GM18909 (cell line): ENCODE measurements around the gene SDHAF1.
"Not testable (repeated sequence)": the region's sequence is repeated elsewhere in the genome, so short reads cannot be mapped to it uniquely, and the experiment has no call there.

Experiments used
- ATAC-seq: cut with Tn5 transposase; IDR thresholded peaks from one replicate; pipeline ENCODE4 v1.9.1; 2021; ENCODE audit warnings: mild to moderate bottlenecking; ENCODE audit not compliant: unreplicated experiment, poor library complexity

SDHAF1 gene

DNA sequence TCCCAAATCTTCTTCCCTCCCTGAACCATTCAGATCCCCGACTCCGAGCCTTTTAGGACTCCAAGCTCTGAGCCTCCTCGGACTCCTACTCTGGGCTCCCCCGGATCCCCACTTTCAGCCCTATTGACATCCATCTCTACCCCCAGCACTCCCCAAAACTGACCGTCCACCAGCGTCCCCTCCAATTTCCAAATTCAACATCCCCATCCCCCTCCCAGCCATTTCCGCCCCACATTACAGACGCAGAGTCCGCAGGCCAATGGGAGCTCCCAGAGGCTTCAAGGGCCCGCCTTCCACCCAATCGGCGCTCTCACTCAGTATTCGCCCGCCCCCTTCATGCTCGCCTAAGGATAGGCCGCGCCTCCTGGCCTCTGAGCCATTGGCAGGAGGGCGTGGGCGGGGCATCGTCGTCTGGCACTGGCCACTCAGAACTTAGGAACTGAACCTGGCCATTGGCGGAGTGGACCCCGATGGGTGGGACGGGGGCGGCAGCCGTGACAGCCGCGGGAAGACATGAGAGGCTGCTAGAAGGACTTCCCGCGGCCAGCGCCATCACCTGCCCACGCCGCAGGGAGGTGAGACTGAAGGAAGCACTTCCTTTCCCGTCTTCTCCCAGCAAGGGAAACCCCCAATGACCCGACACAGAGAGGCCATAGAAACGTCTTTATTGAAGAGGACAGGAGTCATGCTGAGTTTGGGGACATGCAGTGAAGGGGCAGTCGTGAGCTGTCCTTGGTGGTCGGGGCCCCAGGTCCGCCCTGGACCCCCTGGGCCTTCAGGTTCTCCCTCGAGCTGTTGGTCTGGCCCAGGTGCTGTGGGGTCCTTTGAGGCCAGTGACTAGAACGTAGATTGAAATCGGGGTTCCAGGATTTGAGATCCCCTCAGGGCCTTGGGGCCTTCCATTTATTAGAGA lies 19.3 kb downstream of the SDHAF1 start, which contains the start of gene ALKBH6:
ALKBH6 (minus strand) TSS at position 202 of the 913 bp plus-strand sequence. CDS start 816 bp downstream, outside the sequence.
- peak; percentile 97 for ATAC-seq

DNA sequence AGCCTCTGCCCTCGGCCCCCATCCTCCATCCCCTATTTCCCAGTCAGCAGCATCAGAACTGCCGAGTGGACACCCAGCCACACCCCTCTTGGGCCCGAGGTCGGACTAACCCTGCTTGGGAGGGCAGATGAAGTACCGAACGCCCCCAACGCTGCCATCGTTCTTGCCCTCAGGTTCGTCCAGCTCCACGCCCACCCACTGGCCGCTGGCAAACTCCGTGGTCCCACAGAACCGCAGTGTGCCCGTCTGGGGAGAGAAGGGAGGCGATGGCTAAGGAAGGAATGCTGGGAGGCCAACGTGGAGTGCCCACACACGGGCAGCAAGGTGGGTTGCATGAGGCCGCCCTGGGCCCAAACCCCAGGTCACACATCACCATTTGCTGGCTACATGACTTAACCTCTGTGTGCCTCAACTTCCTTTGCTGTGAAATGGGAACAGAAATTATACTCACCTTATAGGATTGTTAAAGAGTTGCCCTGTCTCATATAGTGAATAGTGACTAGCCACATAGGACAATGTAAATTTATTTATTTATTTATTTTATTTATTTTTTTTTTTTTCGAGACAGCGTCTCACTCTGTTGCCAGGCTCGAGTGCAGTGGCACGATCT lies 24.2 kb downstream of the SDHAF1 start:
- no peak for ATAC-seq

GRCh38 chr19:36023432-36023831 lies 28.4 kb downstream of the SDHAF1 start:
- ATAC-seq, result no peak

DNA sequence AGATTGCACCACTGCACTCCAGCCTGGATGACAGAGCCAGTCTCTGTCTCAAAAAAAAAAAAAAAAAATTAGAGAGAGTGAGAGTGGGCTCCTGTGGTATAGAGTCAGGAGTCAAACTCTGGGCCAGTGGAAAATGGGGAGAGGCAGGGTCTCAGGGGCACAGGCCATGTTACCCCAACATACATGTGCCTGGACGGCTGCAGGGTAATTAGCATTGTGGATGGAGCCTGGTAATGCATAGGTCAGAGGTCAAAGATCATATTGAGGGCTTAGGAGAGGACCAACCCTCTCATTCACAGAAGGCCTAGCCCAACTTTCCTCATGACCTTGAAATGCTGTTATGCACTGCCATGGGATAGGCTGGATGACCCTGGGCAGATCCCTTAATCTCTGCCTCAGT lies 30.6 kb downstream of the SDHAF1 start:
- no peak for ATAC-seq

DNA sequence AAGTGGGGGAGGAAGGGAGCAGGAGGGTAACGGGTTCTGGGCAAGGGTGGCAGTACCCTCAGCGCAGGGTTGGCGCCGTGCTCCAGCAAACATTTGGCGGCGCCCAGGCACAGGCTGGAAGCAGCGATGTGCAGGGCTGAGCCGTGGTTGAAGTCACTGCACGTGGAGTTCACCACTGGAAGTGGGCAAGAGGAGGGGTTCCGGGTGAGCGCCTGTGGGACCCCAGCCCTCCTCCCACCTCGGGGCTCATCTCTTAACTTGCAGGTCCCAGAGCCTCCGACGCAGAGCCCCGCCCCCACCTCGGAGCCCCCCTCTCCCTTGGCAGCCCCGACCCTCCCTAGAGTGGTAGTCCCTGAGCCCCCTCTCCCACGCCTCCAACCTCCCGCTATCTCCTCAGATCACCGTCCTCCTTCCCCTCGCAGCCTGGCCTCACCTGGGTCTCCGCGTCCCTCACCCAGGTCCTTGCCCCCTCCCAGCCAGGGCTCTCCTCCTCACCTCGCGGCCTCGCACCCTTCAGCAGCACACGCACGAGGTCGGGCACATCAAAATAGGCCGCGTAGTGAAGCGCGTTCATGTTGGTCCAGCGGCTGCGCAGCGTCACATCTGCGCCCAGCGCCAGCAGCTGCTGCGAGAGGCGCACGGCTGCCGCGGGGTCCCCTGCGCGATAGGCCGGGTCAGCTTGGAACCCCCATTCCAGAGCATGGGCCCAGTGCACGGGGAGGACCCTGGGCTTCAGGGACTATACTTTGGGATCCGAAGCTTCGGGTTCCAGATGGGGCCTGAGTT lies 31.3 kb downstream of the SDHAF1 start:
- no peak for ATAC-seq

GRCh38 chr19:36027696-36028095 lies 32.7 kb downstream of the SDHAF1 start:
- ATAC-seq, result no peak

DNA sequence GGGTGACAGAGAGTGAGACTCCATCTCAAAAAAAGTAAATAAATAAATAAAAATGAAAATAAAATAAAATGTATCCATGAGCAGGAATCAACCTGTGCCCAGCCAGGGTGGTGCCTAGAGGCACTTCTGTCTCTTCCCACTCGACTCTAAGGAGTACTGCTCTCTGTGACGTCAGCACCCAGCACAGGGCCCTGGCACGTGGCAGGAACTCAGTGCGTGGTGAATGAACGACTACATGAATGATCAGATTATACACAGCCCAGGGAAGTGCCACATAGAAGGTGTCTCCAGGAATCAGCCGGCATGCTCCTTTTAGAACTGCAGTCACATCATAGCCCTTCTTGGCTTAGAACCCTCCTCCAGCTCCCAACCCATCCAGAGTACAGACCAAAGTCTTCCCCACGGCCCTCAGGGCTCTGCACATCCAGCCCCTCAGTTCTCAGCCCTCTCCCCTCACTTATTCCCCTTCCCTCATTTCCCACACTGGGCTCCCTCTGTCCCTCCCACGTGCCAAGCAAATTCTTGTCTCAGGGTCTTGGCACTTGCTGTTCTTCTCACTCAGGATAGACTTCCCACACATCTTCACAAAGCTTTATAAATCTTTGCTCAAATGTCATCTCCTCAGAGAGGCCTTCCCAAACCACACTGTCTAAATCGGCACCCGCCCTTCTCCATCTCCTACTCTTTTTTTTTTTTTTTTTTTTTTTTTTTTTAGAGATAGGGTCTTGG lies 33.5 kb downstream of the SDHAF1 start:
- no peak for ATAC-seq

- ATAC-seq, result no peak
Measured at GRCh38 chr19:36030264-36031148, 35.5 kb downstream of the SDHAF1 start.

DNA sequence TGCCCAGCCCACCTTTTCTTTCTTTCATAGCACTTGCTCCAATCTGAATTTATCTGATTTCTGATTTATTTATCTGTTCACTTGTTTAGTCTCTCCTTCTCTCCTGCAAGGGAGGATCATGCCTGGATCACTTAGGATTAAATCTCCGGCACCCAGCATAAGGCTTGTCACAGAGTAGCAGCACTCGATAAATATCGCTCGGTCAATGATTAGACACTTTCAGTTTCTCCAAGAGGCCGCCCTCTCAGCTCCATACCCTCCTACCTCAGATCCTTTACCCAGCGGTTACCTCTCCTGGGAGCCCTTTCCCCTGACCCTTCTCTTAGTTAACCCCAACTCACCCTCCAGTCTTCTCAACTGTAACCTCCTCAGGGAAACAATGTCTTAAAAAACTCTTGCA lies 36.3 kb downstream of the SDHAF1 start:
- ATAC-seq, result no peak

DNA sequence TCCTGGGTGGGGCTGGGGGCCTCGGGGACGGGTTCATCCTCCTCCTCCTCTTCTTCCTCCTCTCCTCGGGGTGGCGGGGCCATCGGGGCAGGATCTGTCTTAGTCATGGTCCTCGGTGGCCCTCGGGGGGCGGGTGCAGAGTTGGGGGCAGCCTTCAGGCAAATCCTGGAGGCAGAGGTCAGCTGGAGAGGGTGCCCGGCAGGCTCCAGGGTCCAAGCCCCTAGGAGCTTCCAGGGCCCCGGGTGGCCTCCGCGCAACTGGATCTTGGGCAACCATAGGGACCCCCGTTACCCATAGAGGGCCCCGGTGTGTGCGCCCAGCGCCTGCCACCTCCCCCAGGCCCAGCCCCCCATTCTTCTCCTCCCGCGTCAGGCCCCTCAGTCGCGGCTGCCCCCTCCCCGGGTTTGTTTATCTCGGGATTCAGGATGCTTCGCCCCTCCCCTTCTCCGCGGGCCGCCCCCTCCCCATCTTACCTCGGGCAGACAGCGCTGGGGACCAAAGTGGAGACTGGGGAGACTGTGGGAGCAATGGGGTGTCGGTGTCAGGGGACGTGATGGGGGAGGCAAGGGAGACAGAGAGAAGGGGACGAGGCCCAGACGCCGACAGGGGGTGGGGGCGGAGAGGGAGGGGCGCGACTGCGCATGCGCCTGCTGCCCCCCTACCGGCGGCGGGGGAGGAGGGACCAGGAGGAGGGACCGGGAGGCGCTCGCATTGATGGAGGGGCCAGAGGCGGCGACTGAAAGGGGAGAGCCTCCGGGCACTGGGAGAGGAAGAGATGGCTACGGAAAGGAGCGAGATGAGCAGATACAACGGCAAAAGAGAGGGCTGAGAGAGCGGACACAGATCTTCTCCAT lies 37.5 kb downstream of the SDHAF1 start, which contains the start of gene CLIP3:
CLIP3 (minus strand) TSS at position 623 of the 854 bp plus-strand sequence; CDS start at position 107, 516 bp downstream.
- ATAC-seq, result no peak

- ATAC-seq, result no peak
Measured at GRCh38 chr19:36040495-36040894, 45.5 kb downstream of the SDHAF1 start.

- ATAC-seq, result not testable (repeated sequence)
Measured at GRCh38 chr19:36041092-36041491, 46.1 kb downstream of the SDHAF1 start.

DNA sequence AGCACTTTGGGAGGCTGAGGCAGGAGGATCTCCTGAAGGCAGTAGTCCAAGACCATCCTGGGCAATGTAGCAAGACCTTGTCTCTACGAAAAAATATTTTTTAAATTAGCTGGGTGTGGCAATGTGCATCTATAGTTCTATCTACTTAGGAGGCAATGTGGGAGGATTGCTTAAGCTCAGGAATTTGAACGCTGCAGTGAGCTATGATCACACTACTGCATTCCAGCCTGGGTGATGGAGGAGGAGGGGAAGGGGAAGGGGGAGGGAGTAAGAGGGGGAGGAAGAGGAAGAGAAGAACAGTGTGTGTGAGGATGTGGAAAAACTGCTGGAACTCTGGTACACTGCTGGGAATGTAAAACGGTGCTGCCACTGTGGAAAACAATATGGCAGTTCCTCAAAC lies 46.8 kb downstream of the SDHAF1 start:
- ATAC-seq, result no peak

- ATAC-seq, result no peak
Measured at GRCh38 chr19:36043952-36044351, 49.0 kb downstream of the SDHAF1 start.
